HepG2 (cell line): ENCODE data around the gene OBSL1. TPM values are rescaled to one million over a fixed set of nuclear protein-coding genes. Genes with fewer than 3 reads are reported as not detected.

Experiments
- CC2D1A ChIP-seq: sonication (generic); formaldehyde crosslinking; IDR thresholded peaks from 2 replicates; pipeline ENCODE4 v1.8.1; 2023; ENCODE audit warnings: mild to moderate bottlenecking, missing genetic modification reagents
- CENPX ChIP-seq: sonication (generic); formaldehyde crosslinking; IDR thresholded peaks from 2 replicates; pipeline ENCODE4 v1.9.0; 2021; ENCODE audit warnings: mild to moderate bottlenecking, missing genetic modification reagents, moderate library complexity
- CHD4 ChIP-seq: fragments of 200-600 bp; sonication (generic); IDR thresholded peaks from 2 replicates; pipeline ENCODE4 v1.7.0; 2017; ENCODE audit warnings: mild to moderate bottlenecking, low read length, borderline replicate concordance
- DMAP1 ChIP-seq: IDR thresholded peaks from 2 replicates; pipeline ENCODE4 v1.6.1; 2016
- MLLT10 ChIP-seq: sonication (generic); formaldehyde crosslinking; IDR thresholded peaks from 2 replicates; pipeline ENCODE4 v1.4.0; 2020; ENCODE audit warnings: missing genetic modification reagents
- MTF1 ChIP-seq: sonication (generic); formaldehyde crosslinking; IDR thresholded peaks from 2 replicates; pipeline ENCODE4 v1.5.0; 2020; ENCODE audit warnings: missing genetic modification reagents
- NCOA1 ChIP-seq: sonication (generic); formaldehyde crosslinking; IDR thresholded peaks from 2 replicates; pipeline ENCODE4 v1.9.0; 2021; ENCODE audit warnings: missing genetic modification reagents
- NFE2 ChIP-seq: sonication (generic); formaldehyde crosslinking; IDR thresholded peaks from 2 replicates; pipeline ENCODE4 v1.4.0; 2020; ENCODE audit warnings: missing genetic modification reagents
- REST ChIP-seq, 2 experiments: IDR thresholded peaks; 2 replicates each; pipeline ENCODE4 v1.6.1; 2011 to 2012; ENCODE audit warnings: low read length in 2 of 2, borderline replicate concordance in 1 of 2, low read depth in 1 of 2, mild to moderate bottlenecking in 1 of 2, moderate library complexity in 1 of 2
- REXO4 ChIP-seq: sonication (generic); formaldehyde crosslinking; IDR thresholded peaks from 2 replicates; pipeline ENCODE4 v1.8.0; 2022; ENCODE audit warnings: missing genetic modification reagents, mild to moderate bottlenecking, borderline replicate concordance
- RFX1 ChIP-seq: fragments of 450-650 bp; IDR thresholded peaks from 2 replicates; pipeline ENCODE4 v1.6.1; 2017
- TCF12 ChIP-seq, 2 experiments: fragments of 450-650 bp in 1 of 2; sonication (generic) in 1 of 2; formaldehyde crosslinking in 1 of 2; IDR thresholded peaks; 2 replicates each; pipeline versions ENCODE4 v1.6.1 to v1.8.0; 2017 to 2022; ENCODE audit warnings: antibody characterized with exemption in 1 of 2, mild to moderate bottlenecking in 1 of 2, missing genetic modification reagents in 1 of 2, moderate library complexity in 1 of 2
- ZBTB21 ChIP-seq: sonication (generic); formaldehyde crosslinking; IDR thresholded peaks from 2 replicates; pipeline ENCODE4 v1.4.0; 2020; ENCODE audit warnings: missing genetic modification reagents
- ZFAT ChIP-seq: sonication (generic); formaldehyde crosslinking; conservative IDR thresholded peaks from 2 replicates; pipeline ENCODE4 v1.8.1; 2023; ENCODE audit warnings: missing genetic modification reagents, inconsistent platforms
- ZKSCAN8 ChIP-seq: IDR thresholded peaks from 2 replicates; pipeline ENCODE4 v1.6.1; 2016; ENCODE audit warnings: borderline replicate concordance, missing genetic modification reagents, missing compliant biosample characterization
- ZNF569 ChIP-seq: sonication (generic); formaldehyde crosslinking; IDR thresholded peaks from 2 replicates; pipeline ENCODE4 v1.5.0; 2020; ENCODE audit warnings: mild to moderate bottlenecking, missing genetic modification reagents, moderate library complexity, borderline replicate concordance
- ZNF576 ChIP-seq: sonication (generic); formaldehyde crosslinking; IDR thresholded peaks from 2 replicates; pipeline ENCODE4 v1.4.0; 2020; ENCODE audit warnings: mild to moderate bottlenecking, missing genetic modification reagents
- ZNF597 ChIP-seq: sonication (generic); formaldehyde crosslinking; IDR thresholded peaks from 2 replicates; pipeline ENCODE4 v1.5.0; 2020; ENCODE audit warnings: missing genetic modification reagents
- ZNF629 ChIP-seq: sonication (generic); formaldehyde crosslinking; conservative IDR thresholded peaks from 2 replicates; pipeline ENCODE4 v1.5.0; 2020; ENCODE audit warnings: missing genetic modification reagents
- ZNF737 ChIP-seq: sonication (generic); formaldehyde crosslinking; IDR thresholded peaks from 2 replicates; pipeline ENCODE4 v1.5.0; 2020; ENCODE audit warnings: missing genetic modification reagents, mild to moderate bottlenecking, borderline replicate concordance
- polyA plus RNA-seq, 8 experiments: library from polyadenylated mRNA; depleted of rRNA in 3 of 8; stranded (reverse) in 7 of 8; unstranded in 1 of 8; fragments of >200 nt; fragmentation: Illumina TruSeq in 4 of 8; extraction: Trizol in 4 of 8; gene quantifications; 2 replicates each; pipeline versions ENCODE4 v1.2.1 to v1.2.3, GENCODE V29; 2011 to 2016; ENCODE audit warnings: low read depth in 4 of 8, missing spikeins in 1 of 8, mixed read lengths in 1 of 8; ENCODE audit not compliant: insufficient read depth in 1 of 8
- total RNA-seq, 5 experiments: library from RNA; depleted of rRNA; stranded (reverse); fragments of >200 nt; fragmentation: Illumina TruSeq; extraction: Trizol; gene quantifications; 2 replicates each; pipeline ENCODE4 v1.2.3, GENCODE V29; 2016; ENCODE audit warnings: low read depth in 1 of 5
- TF ChIP-seq, protein P1 (sequence below): sonication (generic); formaldehyde crosslinking; IDR thresholded peaks from 2 replicates; pipeline ENCODE4 v1.4.0; 2020; ENCODE audit warnings: missing genetic modification reagents
- TF ChIP-seq, protein P2 (sequence below): IDR thresholded peaks from 2 replicates; pipeline ENCODE4 v1.6.1; 2016; ENCODE audit warnings: low read depth

OBSL1 gene
- total and polyA plus RNA-seq, 2 of the 13 experiments (the other 11 are each of a cell fraction or from before 2014, with no cell fraction given): 86.7 to 218 TPM

DNA sequence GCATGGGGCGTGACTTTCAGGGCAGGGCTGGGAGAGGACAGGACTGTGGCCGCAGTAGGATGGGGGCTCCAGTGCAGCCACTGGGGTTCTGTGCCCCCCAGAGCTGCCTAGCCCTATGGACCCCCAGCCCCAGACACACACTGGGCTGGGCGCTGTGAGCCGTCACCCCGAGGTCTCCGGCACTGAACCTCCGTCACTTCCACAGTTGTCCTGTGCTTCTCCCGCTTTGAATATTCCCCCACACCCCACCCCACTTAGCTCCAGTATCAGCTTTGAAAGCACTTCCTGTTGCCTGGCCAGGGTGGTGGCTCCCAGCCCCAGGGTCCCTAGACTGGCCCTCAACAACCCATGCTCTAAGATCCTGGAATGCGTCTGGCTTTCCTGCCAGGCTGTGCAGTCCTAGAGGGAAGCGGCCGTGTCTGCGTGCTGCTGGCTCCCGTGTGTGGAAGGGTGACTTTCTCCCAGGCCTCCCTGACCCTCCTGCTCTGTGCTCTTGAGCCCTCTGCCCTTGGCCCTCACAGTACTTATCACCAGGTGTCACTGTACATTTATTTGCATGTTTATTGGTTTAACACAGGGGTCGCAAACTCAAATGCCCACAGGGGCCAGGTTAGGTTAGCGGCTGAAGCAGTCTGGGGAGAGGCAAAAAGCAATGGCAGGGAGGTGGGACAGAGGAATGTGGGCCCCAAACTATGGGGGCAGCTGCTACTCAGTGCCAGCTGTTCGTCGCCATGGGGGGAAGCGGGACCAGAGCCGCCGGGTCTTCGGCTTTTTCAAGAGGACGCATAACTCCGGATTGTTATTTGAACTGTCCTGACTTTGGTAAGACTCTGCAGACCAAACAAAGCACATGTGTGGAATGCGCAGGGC, 9.9 kb downstream of the OBSL1 start (continued):
- no peak for TF ChIP-seq REST (IDR thresholded peaks at IDR 0.05; ENCODE audit: borderline replicate concordance in 1 of 2, low read depth in 1 of 2, low read length in 2 of 2)
- TF ChIP-seq DMAP1 (CRISPR knock-in tag): no peak
- peak; percentile 81; the same call in 1 of the 2 replicates for TF ChIP-seq NCOA1 (CRISPR knock-in tag)
- TF ChIP-seq NFE2 (CRISPR knock-in tag): no peak
- no peak for TF ChIP-seq CENPX (CRISPR knock-in tag)
- no peak for TF ChIP-seq TCF12 (IDR thresholded peaks at IDR 0.05)
- TF ChIP-seq TCF12 (CRISPR knock-in tag; IDR thresholded peaks at IDR 0.05): no peak
- no peak for TF ChIP-seq MTF1 (CRISPR knock-in tag)
- TF ChIP-seq ZNF576 (CRISPR knock-in tag): no peak
- TF ChIP-seq ZNF629 (CRISPR knock-in tag): no peak
- no peak for TF ChIP-seq REXO4
- no peak for TF ChIP-seq CHD4
- TF ChIP-seq, protein P1, sequence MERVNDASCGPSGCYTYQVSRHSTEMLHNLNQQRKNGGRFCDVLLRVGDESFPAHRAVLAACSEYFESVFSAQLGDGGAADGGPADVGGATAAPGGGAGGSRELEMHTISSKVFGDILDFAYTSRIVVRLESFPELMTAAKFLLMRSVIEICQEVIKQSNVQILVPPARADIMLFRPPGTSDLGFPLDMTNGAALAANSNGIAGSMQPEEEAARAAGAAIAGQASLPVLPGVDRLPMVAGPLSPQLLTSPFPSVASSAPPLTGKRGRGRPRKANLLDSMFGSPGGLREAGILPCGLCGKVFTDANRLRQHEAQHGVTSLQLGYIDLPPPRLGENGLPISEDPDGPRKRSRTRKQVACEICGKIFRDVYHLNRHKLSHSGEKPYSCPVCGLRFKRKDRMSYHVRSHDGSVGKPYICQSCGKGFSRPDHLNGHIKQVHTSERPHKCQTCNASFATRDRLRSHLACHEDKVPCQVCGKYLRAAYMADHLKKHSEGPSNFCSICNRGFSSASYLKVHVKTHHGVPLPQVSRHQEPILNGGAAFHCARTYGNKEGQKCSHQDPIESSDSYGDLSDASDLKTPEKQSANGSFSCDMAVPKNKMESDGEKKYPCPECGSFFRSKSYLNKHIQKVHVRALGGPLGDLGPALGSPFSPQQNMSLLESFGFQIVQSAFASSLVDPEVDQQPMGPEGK (CRISPR knock-in tag): peak; percentile 12; the same call in 1 of the 2 replicates
- no peak for TF ChIP-seq ZNF569 (CRISPR knock-in tag)
- no peak for TF ChIP-seq ZKSCAN8 (CRISPR knock-in tag)
- TF ChIP-seq ZBTB21 (CRISPR knock-in tag): no peak
- TF ChIP-seq ZFAT: no peak
- TF ChIP-seq ZNF737: no peak
- no peak for TF ChIP-seq MLLT10 (CRISPR knock-in tag)
- TF ChIP-seq ZNF597 (CRISPR knock-in tag): no peak
- no peak for TF ChIP-seq CC2D1A (CRISPR knock-in tag)
- TF ChIP-seq, protein P2, sequence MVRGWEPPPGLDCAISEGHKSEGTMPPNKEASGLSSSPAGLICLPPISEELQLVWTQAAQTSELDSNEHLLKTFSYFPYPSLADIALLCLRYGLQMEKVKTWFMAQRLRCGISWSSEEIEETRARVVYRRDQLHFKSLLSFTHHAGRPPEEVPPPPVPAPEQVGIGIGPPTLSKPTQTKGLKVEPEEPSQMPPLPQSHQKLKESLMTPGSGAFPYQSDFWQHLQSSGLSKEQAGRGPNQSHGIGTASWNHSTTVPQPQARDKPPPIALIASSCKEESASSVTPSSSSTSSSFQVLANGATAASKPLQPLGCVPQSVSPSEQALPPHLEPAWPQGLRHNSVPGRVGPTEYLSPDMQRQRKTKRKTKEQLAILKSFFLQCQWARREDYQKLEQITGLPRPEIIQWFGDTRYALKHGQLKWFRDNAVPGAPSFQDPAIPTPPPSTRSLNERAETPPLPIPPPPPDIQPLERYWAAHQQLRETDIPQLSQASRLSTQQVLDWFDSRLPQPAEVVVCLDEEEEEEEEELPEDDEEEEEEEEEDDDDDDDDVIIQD (CRISPR knock-in tag): no peak
- no peak for TF ChIP-seq RFX1
